Pulmonary artery endothelial cell (primary cell): Measurements from ENCODE around the gene CERS5. TPM values are rescaled to one million over a fixed set of nuclear protein-coding genes. Genes with fewer than 3 reads are reported as not detected.

Source experiments
- DNase-seq: peaks from one replicate; pipeline ENCODE4 v3.0.0-alpha.2; 2011; ENCODE audit warnings: low read depth, low spot score
- total RNA-seq: library from RNA; depleted of rRNA; stranded (reverse); fragments of >200 nt; gene quantifications from 2 replicates; pipeline ENCODE4 v1.2.3, GENCODE V29; 2014

Gene CERS5
- total RNA-seq, 1 donor from 2014 or later = 44.1 TPM

GRCh38 chr12:50079771-50080170 lies 87.4 kb downstream of the CERS5 start:
- no peak for DNase-seq

Other genes starting within 250 kb of the CERS5 start
- gene AQP2, start 216.6 kb downstream of the CERS5 start, total RNA-seq = not detected in 2 replicates
- 0.07 and 0.60 TPM in 2 replicates for gene AQP5, start 205.5 kb downstream of the CERS5 start, total RNA-seq
- 0.04 TPM in 1 of 2 replicates, not detected in the other for gene AQP6, start 194.4 kb downstream of the CERS5 start, total RNA-seq
- gene RACGAP1, start 141.9 kb downstream of the CERS5 start, total RNA-seq = 49.2 and 84.9 TPM in 2 replicates
- gene ASIC1, start 109.8 kb downstream of the CERS5 start, total RNA-seq = 0.14 and 0.59 TPM in 2 replicates
- gene SMARCD1, start 82.0 kb downstream of the CERS5 start, total RNA-seq = 64.4 and 66.3 TPM in 2 replicates
- gene GPD1, start 63.4 kb downstream of the CERS5 start, total RNA-seq = not detected in 2 replicates
- gene COX14, start 55.1 kb downstream of the CERS5 start, total RNA-seq = 21.0 and 41.5 TPM in 2 replicates
- 75.4 and 82.8 TPM in 2 replicates for gene LIMA1, start 116.2 kb upstream of the CERS5 start, total RNA-seq
- gene FAM186A, start 229.2 kb upstream of the CERS5 start, total RNA-seq = under 0.01 TPM in 1 of 2 replicates, not detected in the other
- gene LARP4, start 233.5 kb upstream of the CERS5 start, total RNA-seq = 41.4 and 82.5 TPM in 2 replicates